ENCODE data around the gene DPCD. TPM values are rescaled to one million over a fixed set of nuclear protein-coding genes. Genes with fewer than 3 reads are reported as not detected.

DPCD gene
- total RNA-seq, 4 donors from 2014 or later = 13.8 to 24.2 (median 18.1) TPM

DNA sequence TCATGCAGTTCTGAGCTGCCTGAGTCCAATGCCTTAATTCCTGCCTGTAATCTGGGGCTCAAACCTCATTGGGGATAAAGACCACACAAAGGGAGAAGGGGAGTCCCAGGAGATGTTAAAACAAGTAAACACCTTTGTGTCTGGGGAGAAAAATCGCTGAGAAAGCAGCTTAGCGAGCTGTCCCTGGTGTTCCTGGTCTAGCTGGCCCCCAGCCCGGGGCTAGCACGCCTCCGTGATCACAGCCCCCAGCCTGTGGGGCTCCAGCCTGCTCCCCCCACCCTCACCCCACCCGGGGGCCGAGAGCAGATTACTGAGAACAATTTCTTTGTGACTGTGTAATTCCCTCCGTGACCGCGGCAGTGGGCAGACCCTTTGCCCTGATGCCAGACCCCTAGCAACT, 24.8 kb downstream of the DPCD start:
- no peak for DNase-seq (ENCODE audit: extremely low spot score)
- intact Hi-C loops (cut with DNase I) = no loop called here
- TF ChIP-seq EP300 (IDR thresholded peaks at IDR 0.05) = no peak
- TF ChIP-seq, protein P1, sequence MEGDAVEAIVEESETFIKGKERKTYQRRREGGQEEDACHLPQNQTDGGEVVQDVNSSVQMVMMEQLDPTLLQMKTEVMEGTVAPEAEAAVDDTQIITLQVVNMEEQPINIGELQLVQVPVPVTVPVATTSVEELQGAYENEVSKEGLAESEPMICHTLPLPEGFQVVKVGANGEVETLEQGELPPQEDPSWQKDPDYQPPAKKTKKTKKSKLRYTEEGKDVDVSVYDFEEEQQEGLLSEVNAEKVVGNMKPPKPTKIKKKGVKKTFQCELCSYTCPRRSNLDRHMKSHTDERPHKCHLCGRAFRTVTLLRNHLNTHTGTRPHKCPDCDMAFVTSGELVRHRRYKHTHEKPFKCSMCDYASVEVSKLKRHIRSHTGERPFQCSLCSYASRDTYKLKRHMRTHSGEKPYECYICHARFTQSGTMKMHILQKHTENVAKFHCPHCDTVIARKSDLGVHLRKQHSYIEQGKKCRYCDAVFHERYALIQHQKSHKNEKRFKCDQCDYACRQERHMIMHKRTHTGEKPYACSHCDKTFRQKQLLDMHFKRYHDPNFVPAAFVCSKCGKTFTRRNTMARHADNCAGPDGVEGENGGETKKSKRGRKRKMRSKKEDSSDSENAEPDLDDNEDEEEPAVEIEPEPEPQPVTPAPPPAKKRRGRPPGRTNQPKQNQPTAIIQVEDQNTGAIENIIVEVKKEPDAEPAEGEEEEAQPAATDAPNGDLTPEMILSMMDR (IDR thresholded peaks at IDR 0.05) = no peak
- TF ChIP-seq POLR2A (IDR thresholded peaks at IDR 0.05; ENCODE audit: low read depth) = no peak
- TF ChIP-seq POLR2AphosphoS5 (IDR thresholded peaks at IDR 0.05) = no peak
- Histone ChIP-seq H3K27me3 (no peaks in the 10 kb centered on the region), H3K4me1 (peaks cover 0 to 10% (median 1%) of the 10 kb centered on the region in 4 donors), H3K36me3 (peaks cover 29 to 86% (median 60%) of the 10 kb centered on the region in 4 donors), H3K4me3 (no peak overlapping the region), H3K9me3 (no peaks in the 10 kb centered on the region), H3K27ac (replicated peaks in 1 of 4) (no peak overlapping the region)
- 81% methylated on average over 5 of the region's 10 CpGs for WGBS

DNA sequence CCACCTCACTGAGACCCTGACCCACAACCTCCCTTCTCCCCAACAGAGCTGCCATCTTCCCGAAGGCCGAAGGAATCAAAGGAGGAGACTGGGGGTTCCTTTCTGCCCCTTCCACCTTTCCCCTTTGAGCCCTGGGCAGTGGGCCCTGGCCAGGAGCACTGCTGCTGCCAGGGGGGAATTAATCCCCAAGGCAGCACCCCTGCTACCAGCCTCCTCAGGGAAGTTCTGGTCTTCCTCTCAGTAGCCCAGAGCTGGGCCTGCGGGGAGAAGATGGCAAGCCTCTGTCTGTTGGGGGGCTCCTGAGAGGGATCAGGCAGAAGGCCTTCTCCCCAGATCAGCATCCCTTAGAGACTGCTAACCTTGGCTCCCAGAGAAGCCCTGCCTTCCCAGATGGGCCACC, 25.5 kb downstream of the DPCD start:
- no peaks in the 10 kb centered on the region for H3K9me3 ChIP-seq
- H3K27ac ChIP-seq (replicated peaks in 1 of 4) = no peak overlapping the region
- no peak overlapping the region for H3K4me3 ChIP-seq
- no peaks in the 10 kb centered on the region for H3K27me3 ChIP-seq
- intact Hi-C loops (cut with DNase I) = no loop called here
- 100% methylated on average over 2 of the region's 3 CpGs for WGBS
- peaks cover 0 to 10% (median 1%) of the 10 kb centered on the region in 4 donors for H3K4me1 ChIP-seq
- no peak for DNase-seq (ENCODE audit: extremely low spot score)
- TF ChIP-seq EP300 (IDR thresholded peaks at IDR 0.05) (no peak), POLR2AphosphoS5 (IDR thresholded peaks at IDR 0.05) (no peak), POLR2A (IDR thresholded peaks at IDR 0.05; ENCODE audit: low read depth) (no peak)
- TF ChIP-seq, protein P1 (IDR thresholded peaks at IDR 0.05) = no peak
- H3K36me3 ChIP-seq = peaks cover 29 to 86% (median 57%) of the 10 kb centered on the region in 4 donors

DNA sequence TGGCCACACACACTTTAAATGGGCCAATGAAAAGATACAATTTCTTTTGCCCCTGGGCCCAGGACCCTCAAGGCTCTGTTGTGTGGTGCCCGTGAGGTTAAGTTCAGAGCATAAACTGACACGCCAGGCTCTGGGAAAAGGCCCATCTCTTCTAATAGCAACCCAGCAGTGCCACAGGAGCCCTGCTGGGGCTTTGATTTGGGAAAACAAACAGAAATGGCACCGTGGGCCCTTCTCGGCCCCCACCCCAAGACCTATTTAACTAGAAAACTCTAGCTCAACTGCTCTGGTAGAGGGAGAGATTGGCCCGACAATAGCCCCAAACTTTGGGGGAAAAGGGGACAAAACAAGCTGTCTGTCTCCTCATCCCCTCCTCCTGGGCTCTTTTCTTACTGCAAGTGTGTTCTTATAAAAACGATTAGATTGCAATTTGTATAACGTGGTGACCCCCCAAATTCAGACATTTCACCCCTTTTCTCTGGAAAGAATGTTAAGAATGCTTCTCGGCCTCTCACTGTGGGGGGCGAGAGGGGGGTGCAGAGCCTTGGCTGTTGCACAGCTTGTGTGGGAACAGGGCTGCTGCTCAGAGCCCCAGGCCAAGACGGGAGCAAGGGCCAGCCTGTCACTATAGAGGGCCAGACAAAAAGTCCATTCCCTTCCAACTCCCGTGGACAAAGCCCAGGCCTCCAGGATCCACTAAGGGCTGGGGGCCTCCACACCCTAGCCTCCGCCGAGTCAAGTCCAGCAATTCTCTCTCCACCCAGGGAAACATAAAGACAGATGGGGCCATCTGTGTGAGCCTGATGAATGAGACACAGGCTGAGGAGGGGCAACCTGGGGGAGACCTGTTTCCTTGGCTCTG, 26.8 kb downstream of the DPCD start:
- Histone ChIP-seq H3K27ac (replicated peaks in 1 of 4) (no peak overlapping the region), H3K9me3 (no peaks in the 10 kb centered on the region), H3K4me3 (no peak overlapping the region), H3K4me1 (peaks cover 0 to 10% (median 1%) of the 10 kb centered on the region in 4 donors), H3K27me3 (no peaks in the 10 kb centered on the region), H3K36me3 (peaks cover 21 to 86% (median 50%) of the 10 kb centered on the region in 4 donors)
- DNase-seq (ENCODE audit: extremely low spot score) = no peak
- WGBS = 67% methylated on average over 10 of the region's 13 CpGs
- intact Hi-C loops (cut with DNase I) = no loop called here
- no peak for TF ChIP-seq POLR2AphosphoS5 (IDR thresholded peaks at IDR 0.05)
- TF ChIP-seq POLR2A (IDR thresholded peaks at IDR 0.05; ENCODE audit: low read depth) = no peak
- TF ChIP-seq, protein P1 (IDR thresholded peaks at IDR 0.05) = no peak
- no peak for TF ChIP-seq EP300 (IDR thresholded peaks at IDR 0.05)

DNA sequence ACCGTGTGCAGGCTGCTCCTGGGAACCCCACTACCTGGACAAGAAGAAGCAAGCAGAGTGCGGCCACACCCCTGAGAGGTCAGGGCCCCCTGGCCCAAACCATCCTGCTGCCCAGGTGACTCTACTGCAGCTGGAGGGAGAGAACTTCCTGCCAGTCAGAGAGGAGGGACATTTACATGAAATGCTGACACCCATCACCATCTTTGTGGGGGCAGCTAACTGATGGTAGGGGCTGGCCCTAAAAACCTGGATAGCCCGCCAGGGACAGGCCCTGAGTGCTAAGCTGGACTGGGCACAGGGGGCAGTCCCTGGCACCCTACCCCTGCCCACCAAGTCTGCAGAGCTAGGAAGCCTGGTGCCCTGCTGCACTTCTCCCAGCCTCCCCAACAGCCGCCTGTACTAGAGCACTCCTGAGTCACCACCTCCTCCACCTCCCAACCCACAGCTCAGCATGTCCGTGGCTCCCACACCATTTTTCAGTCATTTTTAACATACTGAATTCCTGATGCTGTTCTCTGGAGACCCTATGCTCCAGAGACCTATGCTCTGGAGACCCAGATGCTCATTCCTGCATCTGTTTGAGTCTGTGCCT, 27.5 kb downstream of the DPCD start:
- 63% methylated on average over 3 of the region's 5 CpGs for WGBS
- Histone ChIP-seq H3K9me3 (no peaks in the 10 kb centered on the region), H3K36me3 (peaks cover 16 to 86% (median 50%) of the 10 kb centered on the region in 4 donors), H3K4me1 (peaks cover 0 to 10% (median 1%) of the 10 kb centered on the region in 4 donors), H3K4me3 (no peak overlapping the region), H3K27ac (replicated peaks in 1 of 4) (no peak overlapping the region), H3K27me3 (no peaks in the 10 kb centered on the region)
- intact Hi-C loops (cut with DNase I) = no loop called here
- TF ChIP-seq POLR2AphosphoS5 (IDR thresholded peaks at IDR 0.05) (no peak), POLR2A (IDR thresholded peaks at IDR 0.05; ENCODE audit: low read depth) (no peak), EP300 (IDR thresholded peaks at IDR 0.05) (no peak)
- TF ChIP-seq, protein P1 (IDR thresholded peaks at IDR 0.05) = no peak
- no peak for DNase-seq (ENCODE audit: extremely low spot score)
